ENCODE data around the gene FBLN2.

FBLN2 gene

GRCh38 chr3:13685721-13686120 lies 136.8 kb downstream of the FBLN2 start:
- Histone ChIP-seq H3K4me2 (no peak overlapping the region), H3K9ac (no peak overlapping the region), H2AFZ (ENCODE audit: low read depth) (no peak overlapping the region), H3K27me3 (ENCODE audit: insufficient read depth, low read depth) (peaks cover 5% of the 10 kb centered on the region; the same call in 1 of the 2 replicates), H3K79me2 (ENCODE audit: insufficient read depth, low read depth) (no peaks in the 10 kb centered on the region), H4K20me1 (ENCODE audit: insufficient read depth) (no peaks in the 10 kb centered on the region), H3K4me3 (IDR thresholded peaks at IDR 0.05; ENCODE audit: insufficient read depth, low read depth, low read length) (no peak overlapping the region), H3K27ac (no peak overlapping the region), H3K36me3 (ENCODE audit: insufficient read depth) (no peaks in the 10 kb centered on the region), H3K4me1 (ENCODE audit: low read depth, poor library complexity, severe bottlenecking) (no peaks in the 10 kb centered on the region)
- TF ChIP-seq, protein P1, sequence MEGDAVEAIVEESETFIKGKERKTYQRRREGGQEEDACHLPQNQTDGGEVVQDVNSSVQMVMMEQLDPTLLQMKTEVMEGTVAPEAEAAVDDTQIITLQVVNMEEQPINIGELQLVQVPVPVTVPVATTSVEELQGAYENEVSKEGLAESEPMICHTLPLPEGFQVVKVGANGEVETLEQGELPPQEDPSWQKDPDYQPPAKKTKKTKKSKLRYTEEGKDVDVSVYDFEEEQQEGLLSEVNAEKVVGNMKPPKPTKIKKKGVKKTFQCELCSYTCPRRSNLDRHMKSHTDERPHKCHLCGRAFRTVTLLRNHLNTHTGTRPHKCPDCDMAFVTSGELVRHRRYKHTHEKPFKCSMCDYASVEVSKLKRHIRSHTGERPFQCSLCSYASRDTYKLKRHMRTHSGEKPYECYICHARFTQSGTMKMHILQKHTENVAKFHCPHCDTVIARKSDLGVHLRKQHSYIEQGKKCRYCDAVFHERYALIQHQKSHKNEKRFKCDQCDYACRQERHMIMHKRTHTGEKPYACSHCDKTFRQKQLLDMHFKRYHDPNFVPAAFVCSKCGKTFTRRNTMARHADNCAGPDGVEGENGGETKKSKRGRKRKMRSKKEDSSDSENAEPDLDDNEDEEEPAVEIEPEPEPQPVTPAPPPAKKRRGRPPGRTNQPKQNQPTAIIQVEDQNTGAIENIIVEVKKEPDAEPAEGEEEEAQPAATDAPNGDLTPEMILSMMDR (conservative IDR thresholded peaks at IDR 0.05; ENCODE audit: low read depth, low read length): no peak

DNA sequence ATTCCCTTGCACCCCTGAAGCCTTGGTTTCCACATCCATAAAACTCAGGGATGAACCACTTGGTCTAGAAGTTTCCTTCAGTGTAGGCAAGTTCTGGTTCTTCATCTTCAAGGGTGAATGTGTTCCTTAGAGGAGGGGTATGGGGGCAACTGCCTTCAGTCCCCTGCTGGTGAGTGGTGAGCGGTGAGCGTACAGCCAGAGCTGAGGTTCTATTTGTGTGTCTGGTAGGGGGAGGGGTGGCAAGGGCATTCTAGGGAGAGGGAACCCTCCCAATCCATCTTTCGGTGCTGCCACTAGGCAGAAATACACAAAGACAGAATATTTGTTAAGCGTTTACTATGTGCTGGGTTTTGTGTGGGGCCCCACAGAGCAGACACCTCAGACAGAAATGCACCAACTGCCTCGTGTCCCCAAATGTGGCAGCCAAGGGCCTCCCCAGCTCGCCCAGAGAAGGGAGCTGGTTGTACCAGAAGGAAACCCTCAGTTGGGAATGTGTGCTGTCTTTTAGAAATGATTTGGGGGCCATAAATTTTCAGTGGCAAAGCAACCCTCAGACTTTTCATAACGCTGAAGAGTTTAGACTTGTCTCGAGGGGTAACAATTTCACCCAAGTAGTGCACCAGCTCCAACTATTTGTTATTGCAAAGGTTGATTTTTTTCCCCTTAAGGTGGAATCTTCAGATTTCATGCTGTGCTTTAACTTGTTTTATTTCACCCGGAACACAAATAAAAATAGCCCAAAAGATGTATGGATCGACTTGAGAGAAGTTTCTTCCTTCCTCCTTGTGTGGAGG lies 137.6 kb downstream of the FBLN2 start:
- no peaks in the 10 kb centered on the region for H4K20me1 ChIP-seq (ENCODE audit: insufficient read depth)
- TF ChIP-seq, protein P1 (conservative IDR thresholded peaks at IDR 0.05; ENCODE audit: low read depth, low read length): no peak
- no peaks in the 10 kb centered on the region for H3K4me1 ChIP-seq (ENCODE audit: low read depth, poor library complexity, severe bottlenecking)
- H3K27ac ChIP-seq: no peak overlapping the region
- no peak overlapping the region for H2AFZ ChIP-seq (ENCODE audit: low read depth)
- H3K36me3 ChIP-seq (ENCODE audit: insufficient read depth): no peaks in the 10 kb centered on the region
- H3K4me3 ChIP-seq (IDR thresholded peaks at IDR 0.05; ENCODE audit: insufficient read depth, low read depth, low read length): no peak overlapping the region
- H3K9ac ChIP-seq: no peak overlapping the region
- no peak overlapping the region for H3K4me2 ChIP-seq
- peaks cover 5% of the 10 kb centered on the region; the same call in 1 of the 2 replicates for H3K27me3 ChIP-seq (ENCODE audit: insufficient read depth, low read depth)
- H3K79me2 ChIP-seq (ENCODE audit: insufficient read depth, low read depth): no peaks in the 10 kb centered on the region

DNA sequence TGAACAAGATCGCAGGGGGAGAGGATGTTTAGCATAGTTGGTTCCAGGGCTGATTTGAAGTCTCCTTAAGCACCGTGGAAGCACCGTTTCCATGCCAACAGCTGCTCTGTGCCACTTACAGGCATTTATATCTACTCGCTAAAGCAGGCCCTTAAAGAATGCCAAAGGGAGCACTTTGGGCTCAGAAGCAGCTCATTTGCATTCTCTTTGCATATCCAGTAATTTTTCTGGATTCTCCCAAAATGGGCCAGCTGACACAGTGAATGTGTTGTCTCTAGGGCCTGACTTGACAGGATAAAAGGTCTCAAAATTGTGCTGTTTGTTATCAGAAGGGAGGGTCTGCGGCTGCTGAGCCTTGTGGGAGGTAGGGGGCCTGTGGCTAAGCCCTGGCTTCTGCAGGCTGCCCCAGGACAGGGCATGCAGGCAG lies 138.6 kb downstream of the FBLN2 start:
- H3K4me2 ChIP-seq: no peak overlapping the region
- H3K27ac ChIP-seq: no peak overlapping the region
- H4K20me1 ChIP-seq (ENCODE audit: insufficient read depth): no peaks in the 10 kb centered on the region
- H3K4me3 ChIP-seq (IDR thresholded peaks at IDR 0.05; ENCODE audit: insufficient read depth, low read depth, low read length): no peak overlapping the region
- H3K9ac ChIP-seq: no peak overlapping the region
- H2AFZ ChIP-seq (ENCODE audit: low read depth): no peak overlapping the region
- no peaks in the 10 kb centered on the region for H3K79me2 ChIP-seq (ENCODE audit: insufficient read depth, low read depth)
- TF ChIP-seq, protein P1 (conservative IDR thresholded peaks at IDR 0.05; ENCODE audit: low read depth, low read length): no peak
- H3K36me3 ChIP-seq (ENCODE audit: insufficient read depth): no peaks in the 10 kb centered on the region
- H3K4me1 ChIP-seq (ENCODE audit: low read depth, poor library complexity, severe bottlenecking): no peaks in the 10 kb centered on the region
- peaks cover 5% of the 10 kb centered on the region; the same call in 1 of the 2 replicates for H3K27me3 ChIP-seq (ENCODE audit: insufficient read depth, low read depth)
